HepG2 (cell line): ENCODE results near the gene UBXN2A. TPM values are rescaled to one million over a fixed set of nuclear protein-coding genes. Genes with fewer than 3 reads are reported as not detected.

Experiments used
- CSRNP1 ChIP-seq: sonication (generic); formaldehyde crosslinking; IDR thresholded peaks from 2 replicates; pipeline ENCODE4 v1.8.1; 2023; ENCODE audit warnings: mild to moderate bottlenecking, missing genetic modification reagents
- ELF1 ChIP-seq: sonication (generic); formaldehyde crosslinking; IDR thresholded peaks from 2 replicates; pipeline ENCODE4 v1.4.0; 2020; ENCODE audit warnings: missing genetic modification reagents
- ELK4 ChIP-seq: sonication (generic); formaldehyde crosslinking; IDR thresholded peaks from 2 replicates; pipeline ENCODE4 v1.9.0; 2021; ENCODE audit warnings: missing genetic modification reagents, borderline replicate concordance
- HES4 ChIP-seq: sonication (generic); formaldehyde crosslinking; IDR thresholded peaks from 2 replicates; pipeline ENCODE4 v1.9.0; 2021; ENCODE audit warnings: mild to moderate bottlenecking, missing genetic modification reagents, borderline replicate concordance
- KAT8 ChIP-seq: IDR thresholded peaks from 2 replicates; pipeline ENCODE4 v1.6.1; 2016; ENCODE audit warnings: missing genetic modification reagents, missing compliant biosample characterization
- PCBP1 ChIP-seq: fragments of 200-400 bp; formaldehyde crosslinking; IDR thresholded peaks from 2 replicates; pipeline ENCODE4 v1.6.1; 2017; ENCODE audit warnings: mild to moderate bottlenecking, low read depth, low read length, borderline replicate concordance
- PHF8 ChIP-seq: sonication (generic); formaldehyde crosslinking; IDR thresholded peaks from 2 replicates; pipeline ENCODE4 v1.5.0; 2020; ENCODE audit warnings: missing genetic modification reagents
- RAD51 ChIP-seq: fragments of 450-650 bp; IDR thresholded peaks from 2 replicates; pipeline ENCODE4 v1.6.1; 2016; ENCODE audit warnings: borderline replicate concordance
- RCOR2 ChIP-seq: IDR thresholded peaks from 2 replicates; pipeline ENCODE4 v1.6.1; 2016; ENCODE audit warnings: missing biosample characterization, missing genetic modification reagents
- SNAPC4 ChIP-seq: sonication (generic); formaldehyde crosslinking; IDR thresholded peaks from 2 replicates; pipeline ENCODE4 v1.4.0; 2020; ENCODE audit warnings: mild to moderate bottlenecking, missing genetic modification reagents
- SSRP1 ChIP-seq: IDR thresholded peaks from 2 replicates; pipeline ENCODE4 v1.6.1; 2016; ENCODE audit warnings: control low read depth
- TERF1 ChIP-seq: sonication (generic); formaldehyde crosslinking; IDR thresholded peaks from 2 replicates; pipeline ENCODE4 v1.8.0; 2022; ENCODE audit warnings: mild to moderate bottlenecking, missing genetic modification reagents, moderate library complexity
- TRIM24 ChIP-seq: sonication (generic); formaldehyde crosslinking; IDR thresholded peaks from 2 replicates; pipeline ENCODE4 v1.8.0; 2022; ENCODE audit warnings: mild to moderate bottlenecking, missing genetic modification reagents
- ZFP36L1 ChIP-seq: sonication (generic); formaldehyde crosslinking; IDR thresholded peaks from 2 replicates; pipeline ENCODE4 v1.8.0; 2022; ENCODE audit warnings: mild to moderate bottlenecking, missing genetic modification reagents, moderate library complexity
- ZNF18 ChIP-seq: sonication (generic); formaldehyde crosslinking; IDR thresholded peaks from 2 replicates; pipeline ENCODE4 v1.8.0; 2022; ENCODE audit warnings: mild to moderate bottlenecking, missing genetic modification reagents; ENCODE audit not compliant: insufficient replicate concordance
- ZNF207 ChIP-seq: fragments of 450-650 bp; IDR thresholded peaks from 2 replicates; pipeline ENCODE4 v1.6.1; 2016; ENCODE audit warnings: antibody characterized with exemption, borderline replicate concordance
- ZNF33B ChIP-seq: sonication (generic); formaldehyde crosslinking; IDR thresholded peaks from 2 replicates; pipeline ENCODE4 v1.5.1; 2020; ENCODE audit warnings: mild to moderate bottlenecking, missing genetic modification reagents
- ZNF552 ChIP-seq: sonication (generic); formaldehyde crosslinking; IDR thresholded peaks from 2 replicates; pipeline ENCODE4 v1.9.0; 2022; ENCODE audit warnings: missing genetic modification reagents, mild to moderate bottlenecking, borderline replicate concordance
- ZNF629 ChIP-seq: sonication (generic); formaldehyde crosslinking; conservative IDR thresholded peaks from 2 replicates; pipeline ENCODE4 v1.5.0; 2020; ENCODE audit warnings: missing genetic modification reagents
- polyA plus RNA-seq, 8 experiments: library from polyadenylated mRNA; depleted of rRNA in 3 of 8; stranded (reverse) in 7 of 8; unstranded in 1 of 8; fragments of >200 nt; fragmentation: Illumina TruSeq in 4 of 8; extraction: Trizol in 4 of 8; gene quantifications; 2 replicates each; pipeline versions ENCODE4 v1.2.1 to v1.2.3, GENCODE V29; 2011 to 2016; ENCODE audit warnings: low read depth in 4 of 8, missing spikeins in 1 of 8, mixed read lengths in 1 of 8; ENCODE audit not compliant: insufficient read depth in 1 of 8
- total RNA-seq, 5 experiments: library from RNA; depleted of rRNA; stranded (reverse); fragments of >200 nt; fragmentation: Illumina TruSeq; extraction: Trizol; gene quantifications; 2 replicates each; pipeline ENCODE4 v1.2.3, GENCODE V29; 2016; ENCODE audit warnings: low read depth in 1 of 5

UBXN2A gene
- total and polyA plus RNA-seq, 2 of the 13 experiments (the other 11 are each of a cell fraction or from before 2014, with no cell fraction given): 8.3 to 20.9 TPM

- TF ChIP-seq PHF8 (CRISPR knock-in tag): peak; percentile 70
- TF ChIP-seq RAD51: no peak
- TF ChIP-seq SSRP1 (CRISPR knock-in tag): no peak
- no peak for TF ChIP-seq TERF1 (CRISPR knock-in tag)
- TF ChIP-seq PCBP1: no peak
- no peak for TF ChIP-seq ZNF207
- no peak for TF ChIP-seq SNAPC4 (CRISPR knock-in tag)
- TF ChIP-seq KAT8: no peak
- TF ChIP-seq RCOR2 (CRISPR knock-in tag): peak; percentile 58
- no peak for TF ChIP-seq ZNF552 (CRISPR knock-in tag)
- TF ChIP-seq ZNF629 (CRISPR knock-in tag): no peak
- TF ChIP-seq ELF1 (CRISPR knock-in tag): no peak
- TF ChIP-seq ZNF18 (CRISPR knock-in tag): peak; percentile 60
- no peak for TF ChIP-seq ZFP36L1 (CRISPR knock-in tag)
- TF ChIP-seq ELK4 (CRISPR knock-in tag): no peak
- no peak for TF ChIP-seq TRIM24 (CRISPR knock-in tag)
- no peak; the same call in 1 of the 2 replicates for TF ChIP-seq HES4 (CRISPR knock-in tag)
- TF ChIP-seq CSRNP1 (CRISPR knock-in tag): no peak
- no peak for TF ChIP-seq ZNF33B (CRISPR knock-in tag)
These were observed 706 bp downstream of the UBXN2A start (continued) for GRCh38 chr2:23940718-23941620.
